Esophagus muscularis mucosa (tissue), 4 donors: ENCODE data around the gene CERS5. TPM values are rescaled to one million over a fixed set of nuclear protein-coding genes. Genes with fewer than 3 reads are reported as not detected.

Experiments
- DNase-seq: peaks from one replicate; pipeline ENCODE4 v3.0.0-alpha.2; 2017; ENCODE audit errors: extremely low spot score
- H3K27ac ChIP-seq, 4 donors: fragments of 200-600 bp; sonication (generic); replicated peaks in 1 of 4; 1 replicate in 3 of 4; 2 replicates in 1 of 4; pipeline ENCODE4 v1.5.1; 2016 to 2019; ENCODE audit warnings: mild to moderate bottlenecking in 1 of 4
- H3K27me3 ChIP-seq, 4 donors: fragments of 200-600 bp; sonication (generic); one replicate each; pipeline versions ENCODE4 v1.5.1 to v1.6.0; 2016 to 2019
- H3K36me3 ChIP-seq, 4 donors: fragments of 200-600 bp; sonication (generic); one replicate each; pipeline ENCODE4 v1.5.1; 2016 to 2019
- H3K4me1 ChIP-seq, 4 donors: fragments of 200-600 bp; sonication (generic); one replicate each; pipeline ENCODE4 v1.5.1; 2016 to 2019
- H3K4me3 ChIP-seq, 4 donors: fragments of 200-600 bp; sonication (generic); 1 replicate in 2 of 4; 2 replicates in 2 of 4; pipeline ENCODE4 v1.5.1; 2016 to 2019; ENCODE audit warnings: mild to moderate bottlenecking in 4 of 4, moderate library complexity in 1 of 4
- H3K9me3 ChIP-seq, 4 donors: fragments of 200-600 bp; sonication (generic); 1 replicate in 3 of 4; 2 replicates in 1 of 4; pipeline ENCODE4 v1.5.1; 2016 to 2019
- CTCF ChIP-seq, 3 experiments: fragments of 200-600 bp in 2 of 3; fragments of 450-650 bp in 1 of 3; sonication (generic) in 2 of 3; IDR thresholded peaks; one replicate each; pipeline ENCODE4 v1.5.1; 2017 to 2019; ENCODE audit warnings: antibody characterized with exemption in 3 of 3, mild to moderate bottlenecking in 2 of 3, moderate library complexity in 1 of 3
- EP300 ChIP-seq: sonication (generic); formaldehyde crosslinking; IDR thresholded peaks from one replicate; pipeline ENCODE4 v1.6.1; 2017; ENCODE audit warnings: antibody characterized with exemption
- POLR2A ChIP-seq: fragments of 450-650 bp; IDR thresholded peaks from one replicate; pipeline ENCODE4 v1.6.1; 2017; ENCODE audit warnings: antibody characterized with exemption, moderate library complexity, mild to moderate bottlenecking, low read depth
- POLR2AphosphoS5 ChIP-seq, 2 donors: sonication (generic); formaldehyde crosslinking; IDR thresholded peaks; one replicate each; pipeline ENCODE4 v1.6.1; 2017; ENCODE audit warnings: antibody characterized with exemption in 2 of 2
- WGBS: methylation state at CpG from one replicate; pipeline ENCODE4 v1.1.5; 2018; 5-methylcytosine and 5-hydroxymethylcytosine counted together
- intact Hi-C: fragments of 100-400 bp; cut with DNase I; formaldehyde crosslinking; loops from one replicate; pipeline ENCODE4 v1.15.1; 2023
- total RNA-seq, 4 donors: library from RNA; depleted of rRNA; stranded (reverse); fragments of >200 nt; gene quantifications; one replicate each; pipeline versions ENCODE4 v1.1.0 to v1.2.1, GENCODE V29; 2016

The CERS5 gene
- total RNA-seq, 4 donors from 2014 or later = 23.0 to 33.6 (median 27.5) TPM

DNA sequence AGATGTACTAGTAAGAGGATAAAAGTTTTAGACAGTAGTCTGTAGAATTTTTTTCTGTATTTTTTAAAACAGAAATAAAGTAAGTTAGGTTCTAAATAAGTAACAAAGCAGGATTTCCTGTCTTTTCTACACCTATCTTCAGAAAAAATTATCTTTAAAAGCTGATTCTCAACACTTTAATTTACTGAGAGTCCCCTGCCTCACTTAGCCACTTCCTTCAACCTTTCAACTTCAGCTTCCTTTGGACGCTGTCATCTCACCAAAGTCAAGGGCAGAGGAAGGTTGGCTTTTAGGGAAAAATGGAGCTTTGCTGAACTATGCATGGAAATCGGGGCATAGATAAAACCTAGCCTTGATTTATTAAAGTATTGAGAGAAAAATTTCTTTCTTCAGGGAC is 44.9 kb upstream of the CERS5 start:
- Histone ChIP-seq H3K4me3 (no peak overlapping the region), H3K36me3 (peaks cover 0 to 11% (median 0%) of the 10 kb centered on the region in 4 donors), H3K4me1 (peaks cover 0 to 40% (median 25%) of the 10 kb centered on the region in 4 donors), H3K27ac (peak overlapping the region; percentile 35 to 54 (median 38)), H3K9me3 (no peaks in the 10 kb centered on the region), H3K27me3 (no peaks in the 10 kb centered on the region)
- WGBS = 77% methylated on average over 2 of the region's 2 CpGs
- no peak for TF ChIP-seq POLR2A
- no peak for TF ChIP-seq CTCF (IDR thresholded peaks at IDR 0.05)
- TF ChIP-seq POLR2AphosphoS5 (IDR thresholded peaks at IDR 0.05) = no peak
- no peak for TF ChIP-seq EP300
- DNase-seq = no peak
- intact Hi-C loops = no loop called here

- Histone ChIP-seq H3K27ac (peak overlapping the region; percentile 35 to 54 (median 38)), H3K36me3 (peaks cover 0 to 11% (median 0%) of the 10 kb centered on the region in 4 donors), H3K4me3 (no peak overlapping the region), H3K27me3 (no peaks in the 10 kb centered on the region), H3K4me1 (peaks cover 0 to 36% (median 22%) of the 10 kb centered on the region in 4 donors), H3K9me3 (no peaks in the 10 kb centered on the region)
- 58% methylated on average over 6 of the region's 6 CpGs for WGBS
- TF ChIP-seq EP300 (no peak), POLR2A (no peak), POLR2AphosphoS5 (IDR thresholded peaks at IDR 0.05) (no peak), CTCF (IDR thresholded peaks at IDR 0.05) (no peak)
- no peak for DNase-seq
- intact Hi-C loops = no loop called here
Measured at GRCh38 chr12:50211392-50212070, 44.4 kb upstream of the CERS5 start.

DNA sequence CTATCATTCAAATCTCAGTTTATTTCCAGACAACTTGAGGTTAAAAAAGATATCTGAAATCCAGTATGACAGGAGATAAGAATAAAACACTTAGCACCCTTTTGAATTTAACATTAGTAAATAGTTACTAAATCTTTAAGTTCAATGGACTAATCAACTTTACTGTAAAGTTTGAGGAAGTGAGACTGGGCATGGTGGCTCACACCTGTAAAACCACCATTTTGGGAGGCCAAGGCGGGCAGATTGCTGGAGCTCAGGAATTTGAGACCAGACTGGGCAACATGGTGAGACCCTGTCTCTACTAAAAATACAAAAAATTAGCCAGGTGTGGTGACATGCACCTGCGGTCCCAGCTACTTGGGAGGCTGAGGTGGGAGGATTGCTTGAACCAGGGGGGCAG is 40.3 kb upstream of the CERS5 start:
- Histone ChIP-seq H3K36me3 (peaks cover 15 to 41% (median 32%) of the 10 kb centered on the region in 4 donors), H3K27me3 (no peaks in the 10 kb centered on the region), H3K27ac (no peak overlapping the region), H3K4me1 (peaks cover 0 to 12% (median 9%) of the 10 kb centered on the region in 4 donors), H3K4me3 (no peak overlapping the region), H3K9me3 (no peaks in the 10 kb centered on the region)
- intact Hi-C loops = no loop called here
- no peak for DNase-seq
- 97% methylated on average over 2 of the region's 2 CpGs for WGBS
- TF ChIP-seq POLR2A (no peak), CTCF (IDR thresholded peaks at IDR 0.05) (no peak), POLR2AphosphoS5 (IDR thresholded peaks at IDR 0.05) (no peak), EP300 (no peak)

DNA sequence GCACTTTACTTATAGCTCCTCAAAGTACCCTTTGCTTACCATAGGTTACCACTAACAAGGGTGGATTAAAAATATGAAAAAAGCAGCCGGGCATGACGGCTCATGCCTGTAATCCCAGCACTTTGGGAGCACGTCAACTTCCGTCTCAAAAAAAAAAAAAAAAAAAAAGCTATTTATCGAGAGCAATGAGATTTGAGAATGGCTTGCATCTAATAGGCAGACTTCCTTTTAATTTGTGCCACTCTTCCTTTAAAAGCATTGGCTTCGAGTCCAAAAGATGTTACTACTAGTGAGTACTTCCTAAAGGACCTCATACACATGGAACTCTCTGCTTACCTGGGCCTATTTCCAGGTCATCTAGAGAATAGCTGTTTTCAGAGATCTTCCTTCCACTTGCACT is 38.5 kb upstream of the CERS5 start:
- intact Hi-C loops = no loop called here
- Histone ChIP-seq H3K9me3 (no peaks in the 10 kb centered on the region), H3K36me3 (peaks cover 15 to 58% (median 42%) of the 10 kb centered on the region in 4 donors), H3K4me1 (peaks cover 0 to 1% (median 0%) of the 10 kb centered on the region in 4 donors), H3K27ac (no peak overlapping the region), H3K27me3 (no peaks in the 10 kb centered on the region), H3K4me3 (no peak overlapping the region)
- no peak for DNase-seq
- WGBS = 90% methylated on average over 6 of the region's 6 CpGs
- no peak for TF ChIP-seq POLR2A
- no peak for TF ChIP-seq POLR2AphosphoS5 (IDR thresholded peaks at IDR 0.05)
- TF ChIP-seq CTCF (IDR thresholded peaks at IDR 0.05) = no peak
- TF ChIP-seq EP300 = no peak
